Activated CD8-positive, alpha-beta memory T cell treated with anti-CD3 and anti-CD28 coated beads for 24 hours (primary cell): ENCODE data around the gene HOXC5.
A peak's percentile ranks its signal among the peaks of the same experiment; 100 is the strongest.

ENCODE experiments used
- DNase-seq: peaks from one replicate; pipeline ENCODE4 v3.0.0-alpha.2; 2020

Gene HOXC5

DNA sequence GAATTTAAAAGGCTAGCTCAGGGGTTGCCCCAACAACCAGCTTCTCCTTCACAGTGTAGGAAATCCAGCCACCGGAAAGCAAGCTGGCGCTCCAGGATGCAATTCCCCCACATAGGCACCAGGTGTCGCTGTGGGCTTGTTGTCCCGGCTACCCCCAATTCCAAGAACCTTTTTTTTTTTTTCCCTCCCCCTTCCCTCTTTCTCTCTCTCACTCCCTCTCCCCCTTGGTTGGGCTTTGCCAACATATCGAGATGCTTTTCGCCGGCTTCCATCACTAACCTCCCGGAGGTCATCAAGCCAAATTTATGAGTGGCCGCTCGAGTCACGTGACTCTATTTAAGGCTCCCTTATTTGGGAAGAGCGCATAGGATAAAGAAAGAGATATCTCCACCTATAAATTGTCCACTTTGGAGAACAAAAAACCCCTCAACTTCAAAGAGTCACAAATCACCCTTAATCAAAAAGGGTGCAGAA lies at the start of gene HOXC5:
Gene HOXC5, plus strand, starts transcription at position 424 of the 474 bp plus-strand sequence. CDS start 73 bp downstream, outside the sequence.
- peak; percentile 85 for DNase-seq

DNA sequence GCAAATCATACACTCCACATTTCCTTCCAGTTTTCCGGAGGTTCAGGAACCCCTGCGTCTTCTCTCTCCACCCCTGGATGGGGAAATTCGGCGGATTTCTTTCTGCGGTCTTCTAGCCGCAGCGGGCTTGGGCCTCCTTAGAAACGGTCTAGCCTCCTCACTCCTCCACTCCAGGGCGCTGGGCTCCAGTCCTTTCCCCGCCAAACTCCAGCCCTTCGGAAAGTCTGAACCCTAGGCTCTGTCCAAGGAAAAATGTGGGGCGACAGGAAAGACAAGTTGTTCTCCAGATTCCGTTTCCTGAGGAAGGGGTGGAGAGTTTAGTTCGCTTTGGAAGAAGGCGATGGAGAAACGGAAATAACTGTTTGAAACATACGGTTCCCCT lies 49.3 kb upstream of the HOXC5 start:
- no peak for DNase-seq

DNA sequence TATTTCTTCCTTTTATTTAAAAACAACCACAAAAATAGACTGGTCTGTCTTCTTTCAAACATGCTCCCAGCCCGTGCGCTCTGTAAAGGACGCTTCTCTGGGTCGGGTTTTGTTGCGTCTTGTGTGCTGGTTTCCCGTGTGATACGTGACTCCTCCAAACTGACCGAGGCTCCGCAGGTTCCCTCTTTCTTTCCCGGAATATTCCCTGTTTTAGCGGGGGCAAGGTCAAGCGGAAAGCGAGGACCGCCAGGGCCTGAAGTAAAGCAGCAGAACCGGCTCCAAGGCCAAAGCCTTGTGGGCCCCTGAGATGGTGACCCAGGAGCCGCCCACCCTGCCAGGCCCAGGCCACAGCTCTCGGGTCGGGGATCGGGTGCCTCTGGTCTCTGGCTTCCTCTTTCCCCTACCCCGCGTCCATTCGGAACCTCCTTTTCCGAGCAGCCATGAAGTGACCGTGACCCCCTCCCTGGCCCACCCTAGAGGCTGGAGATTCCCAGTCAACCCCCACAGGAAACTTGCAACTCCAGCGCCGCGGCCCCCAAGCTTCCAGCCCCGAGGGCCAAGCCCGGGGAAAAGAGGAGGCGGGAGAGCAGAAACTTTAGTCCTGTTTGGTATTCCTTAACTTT lies 48.8 kb upstream of the HOXC5 start:
- DNase-seq: no peak

GRCh38 chr12:53984901-53985691 lies 47.8 kb upstream of the HOXC5 start, which contains the start of gene HOXC10:
Gene HOXC10 (plus strand): TSS chr12:53985146. CDS start chr12:53985260, 114 bp downstream.
- peak; percentile 88 for DNase-seq

DNA sequence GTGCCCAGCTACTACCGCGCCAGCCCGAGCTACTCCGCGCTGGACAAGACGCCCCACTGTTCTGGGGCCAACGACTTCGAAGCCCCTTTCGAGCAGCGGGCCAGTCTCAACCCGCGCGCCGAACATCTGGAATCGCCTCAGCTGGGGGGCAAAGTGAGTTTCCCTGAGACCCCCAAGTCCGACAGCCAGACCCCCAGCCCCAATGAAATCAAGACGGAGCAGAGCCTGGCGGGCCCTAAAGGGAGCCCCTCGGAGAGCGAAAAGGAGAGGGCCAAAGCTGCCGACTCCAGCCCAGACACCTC lies 47.2 kb upstream of the HOXC5 start:
- DNase-seq: no peak

DNA sequence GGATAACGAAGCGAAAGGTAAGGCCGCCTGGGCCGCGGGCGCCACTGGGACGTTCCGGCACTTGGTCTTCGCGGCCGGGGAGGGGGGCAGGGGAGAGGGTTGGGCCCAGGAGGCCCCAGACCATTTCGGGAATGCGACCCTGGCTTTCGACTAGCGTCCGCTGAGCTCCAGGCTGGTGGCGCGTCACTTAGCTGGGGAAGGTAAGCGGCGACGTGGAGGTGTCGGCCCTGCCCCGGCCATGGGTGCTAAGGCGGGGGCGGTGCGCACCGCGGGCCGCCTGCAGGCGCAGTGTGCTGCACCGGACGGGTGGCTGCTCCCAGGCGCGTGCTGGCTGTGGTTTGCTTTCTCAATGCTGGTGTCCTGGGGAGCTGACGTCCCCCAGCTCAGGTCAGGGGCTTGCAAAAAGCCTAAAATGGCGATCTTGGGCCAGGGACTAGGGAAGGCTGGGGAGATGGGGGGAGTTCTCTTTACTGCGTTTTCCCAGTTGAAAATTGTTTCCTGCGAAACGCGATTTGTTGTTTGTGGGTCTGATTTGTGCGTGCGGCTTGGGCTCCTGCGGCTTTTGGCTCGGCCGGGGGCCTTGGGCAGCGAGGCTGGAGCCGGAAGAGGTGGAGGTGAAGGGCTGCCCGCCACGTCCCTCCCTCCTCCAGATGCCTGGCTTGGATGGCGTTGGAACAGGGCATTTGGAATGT lies 46.7 kb upstream of the HOXC5 start:
- DNase-seq: no peak

- no peak for DNase-seq
Observed at GRCh38 chr12:53986686-53987483, 46.0 kb upstream of the HOXC5 start.

DNA sequence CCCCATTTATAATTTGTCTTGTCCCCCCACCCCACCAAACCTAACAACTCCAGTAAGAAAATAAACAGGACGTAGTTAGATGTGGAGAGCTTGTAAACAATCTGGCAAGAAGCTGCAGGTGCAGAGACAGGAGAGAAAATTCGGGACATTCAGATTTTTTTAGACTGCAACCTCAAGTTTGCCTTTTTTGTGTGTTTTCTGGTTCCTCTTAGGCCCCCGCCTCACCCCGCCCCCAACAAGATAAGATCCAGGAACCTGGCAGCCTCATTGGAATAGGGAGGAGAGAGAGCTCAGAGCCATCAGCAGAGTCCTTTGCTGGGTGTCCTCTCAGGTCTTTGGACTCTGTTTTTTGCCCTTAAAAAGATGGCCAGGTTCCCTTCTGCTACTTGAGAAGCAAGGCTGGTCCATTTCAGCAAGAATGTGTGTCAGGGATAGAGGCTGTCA lies 45.0 kb upstream of the HOXC5 start:
- DNase-seq: no peak

- no peak for DNase-seq
Observed at GRCh38 chr12:53988541-53989226, 44.2 kb upstream of the HOXC5 start.

GRCh38 chr12:53989227-53990113 lies 43.4 kb upstream of the HOXC5 start:
- no peak for DNase-seq

DNA sequence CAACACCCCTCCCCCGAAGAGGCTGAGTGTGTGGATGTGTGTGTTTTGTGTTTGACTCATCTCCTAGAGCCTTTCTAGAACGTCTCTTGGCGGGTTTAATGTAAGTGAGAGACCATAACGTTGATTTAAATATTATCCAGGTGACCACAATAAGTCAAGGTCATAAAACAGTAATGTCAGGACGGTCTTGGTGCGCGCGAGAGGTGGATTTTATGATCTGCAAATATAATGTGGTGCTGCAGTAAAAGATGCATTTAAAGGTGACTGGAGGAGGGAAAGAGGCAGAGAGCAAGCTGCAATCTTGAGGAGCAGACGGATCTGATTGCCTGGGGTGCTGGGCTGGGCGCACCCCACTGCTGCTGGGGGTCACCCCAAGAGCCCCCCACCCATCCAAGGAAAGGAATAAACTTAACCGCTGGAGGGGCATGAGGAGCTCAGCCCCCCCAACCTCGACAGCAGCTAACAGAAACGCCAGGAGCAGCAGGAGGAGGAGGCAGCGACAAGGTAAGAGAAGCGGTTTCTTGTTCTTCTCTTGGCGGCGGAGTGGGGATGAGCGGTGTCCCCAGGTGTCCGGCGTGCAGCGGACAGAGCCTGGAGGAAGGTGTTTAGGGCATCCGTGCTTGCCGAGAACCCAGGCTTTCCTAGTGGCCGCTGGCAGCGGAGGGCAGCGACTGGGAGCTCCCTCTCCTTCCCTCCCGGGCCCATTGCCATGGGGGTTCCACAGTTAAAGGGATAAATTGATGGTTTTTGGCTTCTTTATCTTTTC lies 42.4 kb upstream of the HOXC5 start:
- no peak for DNase-seq

- no peak for DNase-seq
Observed at GRCh38 chr12:53991077-53991460, 41.8 kb upstream of the HOXC5 start.

- no peak for DNase-seq
Observed at GRCh38 chr12:53992377-53992889, 40.4 kb upstream of the HOXC5 start.

GRCh38 chr12:53993162-53994008 lies 39.5 kb upstream of the HOXC5 start:
- no peak for DNase-seq

- DNase-seq: no peak
Observed at GRCh38 chr12:53994009-53994263, 38.9 kb upstream of the HOXC5 start.

- no peak for DNase-seq
Observed at GRCh38 chr12:53994264-53995001, 38.4 kb upstream of the HOXC5 start.

DNA sequence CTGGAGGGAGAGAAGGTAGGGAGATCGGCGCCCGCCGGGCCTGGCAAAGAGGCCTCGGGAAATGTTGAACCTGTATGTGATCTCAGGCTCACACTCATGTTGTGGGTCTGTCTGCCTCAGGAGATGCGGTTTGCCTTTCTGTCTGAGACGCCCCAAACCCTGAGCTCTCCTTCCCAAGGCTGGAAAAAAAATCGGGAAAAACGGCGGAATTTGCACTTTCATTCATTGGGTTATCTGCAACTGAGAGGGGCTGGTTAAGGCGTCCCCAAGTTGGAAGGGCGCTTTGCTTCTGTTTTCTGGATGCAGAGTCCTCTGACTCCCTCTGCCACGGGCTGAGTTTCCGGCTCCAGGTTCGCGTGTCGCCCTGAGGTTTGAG lies 37.9 kb upstream of the HOXC5 start:
- no peak for DNase-seq

DNA sequence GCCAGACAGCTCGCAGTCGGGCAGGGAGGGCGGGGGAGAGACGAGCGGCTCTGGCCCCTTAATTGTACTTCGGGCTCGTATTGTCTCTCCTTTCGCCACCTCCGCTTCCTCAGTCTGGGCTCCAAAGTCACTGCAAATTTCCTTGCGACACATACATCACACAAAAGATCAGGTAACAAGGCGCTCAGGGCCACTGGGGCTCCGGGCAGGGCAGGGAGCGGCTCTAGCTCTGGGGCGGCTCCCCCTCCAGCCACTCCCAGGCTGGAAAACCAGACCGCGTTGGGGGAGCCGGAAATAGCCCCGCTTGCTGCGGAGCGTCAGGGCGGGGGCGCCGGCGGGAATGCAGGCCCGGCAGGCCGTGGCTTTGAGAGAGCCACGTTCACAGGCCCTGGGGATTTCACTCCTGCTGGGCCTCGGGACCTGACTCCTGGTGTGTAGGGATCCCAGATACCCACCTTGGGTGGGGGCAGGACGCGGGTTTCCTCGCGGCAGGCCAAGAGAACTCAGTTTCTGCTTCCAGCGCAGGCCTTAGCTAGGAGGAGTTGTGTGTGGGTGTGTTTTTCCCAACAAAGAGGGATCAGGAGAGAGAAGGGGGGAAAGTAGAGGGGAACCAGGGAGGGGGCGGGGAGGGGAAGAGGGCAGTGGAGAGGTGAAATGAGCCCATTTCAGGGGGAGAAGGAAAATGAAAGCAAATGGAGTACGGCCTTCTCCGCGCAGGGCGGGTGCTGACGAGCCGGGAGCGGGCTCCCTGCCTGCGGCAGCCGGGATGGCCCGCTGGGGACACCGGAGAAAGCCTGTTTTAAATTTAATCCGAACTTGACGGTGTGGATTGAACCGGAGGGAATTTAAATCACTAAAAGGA lies 37.2 kb upstream of the HOXC5 start:
- no peak for DNase-seq
